AG09309 (cell line): Measurements from ENCODE around the gene ARHGEF3.

Experiments
- DNase-seq: peaks from one replicate; pipeline ENCODE4 v3.0.0-alpha.2; 2010; ENCODE audit warnings: low read depth
- H3K4me3 ChIP-seq: 2 replicates; pipeline ENCODE4 v1.5.1; 2011; ENCODE audit warnings: mild to moderate bottlenecking, low read depth, low read length, moderate library complexity; ENCODE audit not compliant: control insufficient read depth
- CTCF ChIP-seq: IDR thresholded peaks from 2 replicates; pipeline ENCODE4 v1.5.1; 2011; ENCODE audit warnings: mild to moderate bottlenecking, low read depth, low read length, inconsistent platforms; ENCODE audit not compliant: insufficient read depth, control insufficient read depth; ENCODE audit errors: missing control alignments

Gene ARHGEF3

DNA sequence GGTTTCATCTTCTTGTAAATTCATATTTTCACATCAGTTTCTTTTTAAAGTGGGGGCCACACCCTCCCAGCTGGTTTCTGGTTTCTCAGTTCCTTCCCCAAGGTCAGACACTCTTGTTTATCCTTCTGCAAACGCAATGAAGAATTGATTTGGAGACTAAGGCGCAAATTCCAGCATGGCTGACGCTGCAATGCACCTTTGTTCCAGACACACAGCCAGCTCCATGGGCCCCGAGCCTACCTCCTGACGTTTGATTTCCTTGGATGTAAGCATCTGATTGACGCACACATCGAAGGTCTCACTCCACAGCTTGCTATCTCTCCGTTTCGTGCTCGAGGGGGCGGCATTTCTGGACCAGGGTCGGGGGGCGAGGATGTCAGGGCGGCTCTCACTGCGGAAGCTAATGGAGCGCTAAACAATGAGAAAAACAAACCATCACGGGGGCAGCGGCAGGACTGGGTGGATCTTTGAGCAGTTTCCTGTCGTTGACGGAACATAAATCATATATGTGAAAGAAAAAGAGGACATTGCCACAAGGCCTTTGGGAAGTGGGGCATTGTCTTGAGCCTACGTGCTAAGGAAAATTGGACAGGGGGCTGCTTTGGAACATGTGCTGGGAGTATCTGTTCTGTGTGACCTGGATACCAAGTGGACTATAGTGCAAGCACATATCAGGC is 46.9 kb downstream of the ARHGEF3 start:
- H3K4me3 ChIP-seq: no peak overlapping the region
- no peak for TF ChIP-seq CTCF
- DNase-seq: no peak

DNA sequence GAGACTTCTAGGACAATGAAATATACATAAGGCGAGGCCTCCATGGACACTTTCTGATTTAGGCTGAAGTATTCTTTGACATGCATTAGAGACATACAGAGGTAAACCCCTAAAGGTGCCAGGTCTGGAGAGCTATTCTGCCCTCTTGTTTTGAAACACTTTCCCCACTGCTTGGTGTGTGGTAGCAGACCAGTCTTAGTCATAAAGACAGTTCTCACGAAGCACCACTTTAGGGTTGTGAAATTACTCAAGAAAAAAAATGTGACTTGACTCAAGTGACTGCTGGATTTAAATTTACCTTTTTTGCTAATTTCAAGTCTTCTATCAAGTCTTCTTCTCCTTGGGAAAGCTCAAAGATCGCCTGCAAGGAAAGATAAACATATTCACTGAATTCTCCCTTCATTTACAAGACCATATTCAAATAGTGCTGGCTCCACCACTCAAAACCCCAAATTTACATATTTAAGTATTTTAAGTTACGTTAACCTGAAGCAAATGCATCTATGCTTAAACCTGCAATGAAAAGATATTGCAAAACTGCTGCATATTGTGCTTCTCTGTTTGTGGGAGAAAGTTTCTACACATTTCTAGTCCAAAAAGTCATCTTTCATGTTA is 48.4 kb downstream of the ARHGEF3 start:
- TF ChIP-seq CTCF: no peak
- DNase-seq: peak; percentile 46
- no peak overlapping the region for H3K4me3 ChIP-seq

- TF ChIP-seq CTCF: no peak
- no peak overlapping the region for H3K4me3 ChIP-seq
- no peak for DNase-seq
These were observed 50.6 kb downstream of the ARHGEF3 start for GRCh38 chr3:56751056-56751707.

DNA sequence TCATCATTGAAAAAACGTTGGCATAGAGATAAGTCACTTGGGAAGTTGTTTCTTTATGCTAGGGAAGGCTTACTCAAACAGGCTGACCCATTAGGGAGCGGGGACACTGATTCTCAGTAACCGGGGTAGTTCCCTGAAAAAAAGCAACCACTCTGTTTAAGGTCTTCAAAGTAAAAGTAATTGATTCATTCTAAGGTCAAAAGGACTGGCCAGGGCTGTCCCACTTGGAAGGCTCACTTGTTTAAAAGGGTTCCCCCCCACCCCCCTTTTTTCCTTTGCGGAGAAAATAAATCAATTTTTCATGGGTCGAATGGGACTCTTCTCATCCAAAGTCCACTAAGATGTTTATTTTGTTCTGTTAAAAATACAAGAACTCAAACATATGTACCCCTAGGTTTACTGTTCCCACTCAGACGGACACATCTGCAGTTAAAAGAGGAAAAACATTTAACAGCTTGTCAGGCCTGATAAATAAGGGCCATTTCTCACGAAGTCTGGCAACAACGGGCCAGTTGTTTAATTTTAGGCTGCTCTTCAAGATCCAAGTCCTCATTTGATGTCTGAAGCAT is 53.0 kb downstream of the ARHGEF3 start:
- no peak for TF ChIP-seq CTCF
- no peak for DNase-seq
- H3K4me3 ChIP-seq: no peak overlapping the region

GRCh38 chr3:56747150-56747549 is 54.6 kb downstream of the ARHGEF3 start:
- H3K4me3 ChIP-seq: no peak overlapping the region
- TF ChIP-seq CTCF: no peak
- DNase-seq: no peak

GRCh38 chr3:56744016-56744415 is 57.7 kb downstream of the ARHGEF3 start:
- no peak overlapping the region for H3K4me3 ChIP-seq
- DNase-seq: no peak
- no peak for TF ChIP-seq CTCF
